ENCODE data around the gene EZR. TPM values are rescaled to one million over a fixed set of nuclear protein-coding genes. Genes with fewer than 3 reads are reported as not detected.

Gene EZR
- total RNA-seq, 1 donor from 2014 or later: 489 TPM

DNA sequence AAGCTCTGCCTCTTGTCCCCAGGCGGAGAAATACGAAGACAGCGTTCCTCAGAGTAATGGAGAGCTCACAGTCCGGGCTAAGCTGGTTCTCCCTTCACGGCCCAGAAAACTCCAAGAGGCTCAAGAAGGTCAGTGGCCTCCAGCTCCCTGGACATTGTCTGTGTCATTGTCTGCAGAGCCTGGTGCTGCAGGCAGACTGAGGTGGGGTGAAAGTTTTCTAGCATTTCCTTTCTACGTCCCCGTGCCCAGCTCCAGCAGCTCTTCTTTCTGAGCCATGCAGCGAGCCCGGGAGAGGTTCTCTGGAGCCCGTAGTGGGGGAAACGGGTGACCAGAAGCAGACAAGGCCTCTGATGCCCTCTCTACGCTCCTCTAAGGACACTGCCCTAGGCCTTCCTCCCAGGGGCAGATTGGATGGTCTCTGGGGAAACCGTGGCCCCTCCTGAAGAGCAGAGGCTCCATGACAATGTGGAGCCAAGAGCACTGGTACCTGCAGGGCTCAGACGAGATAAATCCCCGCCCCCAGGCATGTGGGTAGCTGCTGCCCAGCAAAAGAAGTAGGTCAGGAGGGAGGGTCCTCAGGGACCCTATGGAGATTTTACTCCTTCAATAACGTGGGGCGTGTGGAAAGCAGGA lies 58.4 kb downstream of the EZR start:
- H3K36me3 Mint-ChIP-seq (ENCODE audit: low read depth): peaks cover 31% of the 10 kb centered on the region

GRCh38 chr6:158759966-158760617 lies 59.1 kb downstream of the EZR start:
- intact Hi-C loops (cut with micrococcal nuclease): no loop called here
- H3K4me1 Mint-ChIP-seq: no peaks in the 10 kb centered on the region
- H3K9me3 Mint-ChIP-seq: no peaks in the 10 kb centered on the region
- H3K4me3 Mint-ChIP-seq: no peak overlapping the region
- POLR2A ChIA-PET: interaction anchor here (0.5 to 1.6 kb wide), 3 partner anchors 17 to 69 kb away, joined by 3 to 5 read pairs (median 3); no protein-coding TSS in a partner anchor
- ATAC-seq (ENCODE audit: low read depth): no peak
- H3K36me3 Mint-ChIP-seq (ENCODE audit: low read depth): peaks cover 25% of the 10 kb centered on the region
- CTCF ChIA-PET: interaction anchor here (0.6 kb wide), 1 partner anchor 69 kb away, joined by 3 read pairs; no protein-coding TSS in a partner anchor
- no peak for DNase-seq
- H3K27me3 Mint-ChIP-seq: no peaks in the 10 kb centered on the region
- H3K27ac Mint-ChIP-seq: no peak overlapping the region
- TF ChIP-seq, protein P1, sequence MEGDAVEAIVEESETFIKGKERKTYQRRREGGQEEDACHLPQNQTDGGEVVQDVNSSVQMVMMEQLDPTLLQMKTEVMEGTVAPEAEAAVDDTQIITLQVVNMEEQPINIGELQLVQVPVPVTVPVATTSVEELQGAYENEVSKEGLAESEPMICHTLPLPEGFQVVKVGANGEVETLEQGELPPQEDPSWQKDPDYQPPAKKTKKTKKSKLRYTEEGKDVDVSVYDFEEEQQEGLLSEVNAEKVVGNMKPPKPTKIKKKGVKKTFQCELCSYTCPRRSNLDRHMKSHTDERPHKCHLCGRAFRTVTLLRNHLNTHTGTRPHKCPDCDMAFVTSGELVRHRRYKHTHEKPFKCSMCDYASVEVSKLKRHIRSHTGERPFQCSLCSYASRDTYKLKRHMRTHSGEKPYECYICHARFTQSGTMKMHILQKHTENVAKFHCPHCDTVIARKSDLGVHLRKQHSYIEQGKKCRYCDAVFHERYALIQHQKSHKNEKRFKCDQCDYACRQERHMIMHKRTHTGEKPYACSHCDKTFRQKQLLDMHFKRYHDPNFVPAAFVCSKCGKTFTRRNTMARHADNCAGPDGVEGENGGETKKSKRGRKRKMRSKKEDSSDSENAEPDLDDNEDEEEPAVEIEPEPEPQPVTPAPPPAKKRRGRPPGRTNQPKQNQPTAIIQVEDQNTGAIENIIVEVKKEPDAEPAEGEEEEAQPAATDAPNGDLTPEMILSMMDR (IDR thresholded peaks at IDR 0.05): no peak

More for the DNA sequence above, 58.4 kb downstream of the EZR start:
- intact Hi-C loops (cut with micrococcal nuclease): no loop called here
- no peak overlapping the region for H3K27ac Mint-ChIP-seq
- DNase-seq (no peak), ATAC-seq (ENCODE audit: low read depth) (no peak)
- ChIA-PET POLR2A (interaction anchor here (0.5 to 1.6 kb wide), 4 partner anchors 8 to 70 kb away, joined by 3 to 5 read pairs (median 4); no protein-coding TSS in a partner anchor), CTCF (interaction anchor here (0.6 kb wide), 1 partner anchor 69 kb away, joined by 3 read pairs; no protein-coding TSS in a partner anchor)
- TF ChIP-seq, protein P1 (IDR thresholded peaks at IDR 0.05): no peak
- no peaks in the 10 kb centered on the region for H3K9me3 Mint-ChIP-seq
- no peaks in the 10 kb centered on the region for H3K27me3 Mint-ChIP-seq
- no peak overlapping the region for H3K4me3 Mint-ChIP-seq
- H3K4me1 Mint-ChIP-seq: no peaks in the 10 kb centered on the region

GRCh38 chr6:158758941-158759479 lies 60.2 kb downstream of the EZR start:
- ATAC-seq (ENCODE audit: low read depth) (no peak), DNase-seq (no peak)
- Mint-ChIP-seq H3K4me3 (no peak overlapping the region), H3K27me3 (no peaks in the 10 kb centered on the region), H3K4me1 (no peaks in the 10 kb centered on the region), H3K9me3 (no peaks in the 10 kb centered on the region), H3K36me3 (ENCODE audit: low read depth) (peaks cover 14% of the 10 kb centered on the region), H3K27ac (no peak overlapping the region)
- ChIA-PET POLR2A (interaction anchor here (0.7 to 1.8 kb wide), 3 partner anchors 17 to 238 kb away, joined by 3 to 5 read pairs (median 3); no protein-coding TSS in a partner anchor), CTCF (no interaction called here)
- TF ChIP-seq, protein P1 (IDR thresholded peaks at IDR 0.05): no peak
- intact Hi-C loops (cut with micrococcal nuclease): no loop called here

- ChIA-PET POLR2A (interaction anchor here (0.7 to 1.8 kb wide), 4 partner anchors 16 to 238 kb away, joined by 3 to 5 read pairs (median 3); no protein-coding TSS in a partner anchor), CTCF (no interaction called here)
- no peak for ATAC-seq (ENCODE audit: low read depth)
- Mint-ChIP-seq H3K27ac (no peak overlapping the region), H3K36me3 (ENCODE audit: low read depth) (peaks cover 9% of the 10 kb centered on the region), H3K27me3 (no peaks in the 10 kb centered on the region), H3K9me3 (no peaks in the 10 kb centered on the region), H3K4me3 (no peak overlapping the region), H3K4me1 (no peaks in the 10 kb centered on the region)
- no peak for DNase-seq
- TF ChIP-seq, protein P1 (IDR thresholded peaks at IDR 0.05): no peak
- intact Hi-C loops (cut with micrococcal nuclease): no loop called here
These were observed 60.7 kb downstream of the EZR start for GRCh38 chr6:158758451-158758860.

GRCh38 chr6:158757753-158758090 lies 61.4 kb downstream of the EZR start:
- Mint-ChIP-seq H3K27me3 (no peaks in the 10 kb centered on the region), H3K36me3 (ENCODE audit: low read depth) (peaks cover 4% of the 10 kb centered on the region), H3K4me1 (peaks cover 3% of the 10 kb centered on the region), H3K9me3 (no peaks in the 10 kb centered on the region), H3K27ac (no peak overlapping the region), H3K4me3 (no peak overlapping the region)
- DNase-seq: no peak
- intact Hi-C loops (cut with micrococcal nuclease): no loop called here
- CTCF ChIA-PET: no interaction called here
- no peak for ATAC-seq (ENCODE audit: low read depth)
- TF ChIP-seq, protein P1 (IDR thresholded peaks at IDR 0.05): no peak
- POLR2A ChIA-PET: interaction anchor here (0.7 to 1.8 kb wide), 3 partner anchors 15 to 121 kb away, joined by 3 to 5 read pairs (median 3); no protein-coding TSS in a partner anchor
